Stomach (tissue), 9 donors: ENCODE results near the gene MAP3K19. TPM values are rescaled to one million over a fixed set of nuclear protein-coding genes. Genes with fewer than 3 reads are reported as not detected.
"Not testable (repeated sequence)": the region's sequence is repeated elsewhere in the genome, so short reads cannot be mapped to it uniquely, and the experiment has no call there.

Source experiments
- DNase-seq, 2 donors: peaks; one replicate each; pipeline versions ENCODE4 v3.0.0 to v3.0.0-alpha.2; 2013 to 2019
- H3K27ac ChIP-seq, 5 donors: fragments of 200-600 bp in 4 of 5; sonication (generic) in 4 of 5; one replicate each; pipeline ENCODE4 v1.5.1; 2013 to 2019; ENCODE audit warnings: mild to moderate bottlenecking in 1 of 5, moderate library complexity in 1 of 5
- H3K27me3 ChIP-seq, 3 donors: fragments of 200-600 bp; sonication (generic); one replicate each; pipeline ENCODE4 v1.5.1; 2017 to 2019; ENCODE audit warnings: mixed run types in 1 of 3
- H3K36me3 ChIP-seq, 4 donors: fragments of 200-600 bp; sonication (generic); 1 replicate in 3 of 4; 2 replicates in 1 of 4; pipeline ENCODE4 v1.5.1; 2016 to 2019
- H3K4me1 ChIP-seq, 4 donors: fragments of 200-600 bp; sonication (generic); one replicate each; pipeline ENCODE4 v1.5.1; 2016 to 2019
- H3K4me3 ChIP-seq, 4 donors: fragments of 200-600 bp; sonication (generic) in 3 of 4; one replicate each; pipeline ENCODE4 v1.5.1; 2016 to 2019; ENCODE audit warnings: mild to moderate bottlenecking in 1 of 4
- H3K9me3 ChIP-seq, 4 donors: fragments of 200-600 bp; sonication (generic); one replicate each; pipeline ENCODE4 v1.5.1; 2016 to 2019
- EP300 ChIP-seq: sonication (generic); formaldehyde crosslinking; IDR thresholded peaks from one replicate; pipeline ENCODE4 v1.6.1; 2017; ENCODE audit warnings: antibody characterized with exemption
- POLR2A ChIP-seq, 4 donors: fragments of 450-650 bp; IDR thresholded peaks; one replicate each; pipeline ENCODE4 v1.6.1; 2016; ENCODE audit warnings: antibody characterized with exemption in 4 of 4, control low read depth in 2 of 4, mild to moderate bottlenecking in 1 of 4, moderate library complexity in 1 of 4
- POLR2AphosphoS5 ChIP-seq, 3 donors: sonication (generic); formaldehyde crosslinking; IDR thresholded peaks; one replicate each; pipeline ENCODE4 v1.6.1; 2016; ENCODE audit warnings: antibody characterized with exemption in 3 of 3
- WGBS, 5 donors: extraction: QIAGEN DNeasy Blood & Tissue Kit in 3 of 5; methylation state at CpG; one replicate each; pipeline versions ENCODE4 v1.1.5 to v1.1.7; 2013 to 2018; 5-methylcytosine and 5-hydroxymethylcytosine counted together
- intact Hi-C: fragments of 100-400 bp; cut with DNase I; formaldehyde crosslinking; loops from one replicate; pipeline ENCODE4 v1.15.1; 2023; ENCODE audit warnings: low total_unique reads
- polyA plus RNA-seq, 3 donors: library from polyadenylated mRNA; stranded (reverse); fragments of 200-250 nt; gene quantifications; one replicate each; pipeline ENCODE4 v1.2.3, GENCODE V29; 2013
- total RNA-seq, 5 donors: library from RNA; depleted of rRNA; stranded (reverse); fragments of >200 nt; gene quantifications; one replicate each; pipeline versions ENCODE4 v1.1.0 to v1.2.3, GENCODE V29; 2014 to 2016
- TF ChIP-seq, protein P1 (sequence below), 7 experiments: fragments of 450-650 bp in 4 of 7; fragments of 200-600 bp in 3 of 7; sonication (generic) in 3 of 7; IDR thresholded peaks; one replicate each; pipeline ENCODE4 v1.5.1; 2016 to 2019; ENCODE audit warnings: antibody characterized with exemption in 7 of 7, control low read depth in 2 of 7, mild to moderate bottlenecking in 1 of 7
- donor health status: healthy with polysubstance abuse.
- donor health status: Bipolar disorder and iron deficiency.
- donor health status: healthy.

MAP3K19 gene
- total and polyA plus RNA-seq, 8 donors: 1.1 TPM; not detected in 7

- DNase-seq: no peak
Observed at GRCh38 chr2:135094508-135094907, 47.3 kb upstream of the MAP3K19 start.

DNA sequence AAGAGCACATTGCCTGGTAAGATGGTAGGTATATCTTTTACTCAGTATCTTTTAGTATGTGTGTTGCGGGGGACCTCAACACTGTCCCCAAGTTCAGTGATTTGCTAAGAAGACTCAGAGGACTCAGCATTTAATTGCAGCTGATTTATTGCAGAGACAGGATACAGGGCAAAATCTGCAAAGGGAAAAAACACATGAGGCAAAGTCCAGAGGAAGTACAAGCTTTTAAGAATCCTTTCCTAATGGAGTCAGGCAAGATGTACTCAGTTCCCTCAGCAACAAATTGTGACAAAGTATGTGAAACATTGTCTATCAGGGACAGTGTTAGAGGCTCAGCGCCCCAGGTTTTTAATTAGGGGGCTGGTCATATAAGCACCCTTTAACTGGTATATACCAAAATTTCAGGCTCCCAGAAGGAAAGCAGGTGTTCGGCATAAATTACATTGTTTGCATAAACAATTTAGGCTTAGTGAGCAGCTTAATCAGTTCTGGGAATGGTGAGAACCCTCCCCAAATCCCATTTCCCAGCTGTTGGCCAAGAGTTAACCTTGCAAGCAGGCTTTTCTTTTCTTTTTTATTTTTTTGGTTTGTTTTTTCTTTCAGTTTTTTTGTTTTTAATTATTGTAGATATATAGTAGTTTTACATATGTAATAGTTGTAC, 46.6 kb upstream of the MAP3K19 start:
- TF ChIP-seq, protein P1, sequence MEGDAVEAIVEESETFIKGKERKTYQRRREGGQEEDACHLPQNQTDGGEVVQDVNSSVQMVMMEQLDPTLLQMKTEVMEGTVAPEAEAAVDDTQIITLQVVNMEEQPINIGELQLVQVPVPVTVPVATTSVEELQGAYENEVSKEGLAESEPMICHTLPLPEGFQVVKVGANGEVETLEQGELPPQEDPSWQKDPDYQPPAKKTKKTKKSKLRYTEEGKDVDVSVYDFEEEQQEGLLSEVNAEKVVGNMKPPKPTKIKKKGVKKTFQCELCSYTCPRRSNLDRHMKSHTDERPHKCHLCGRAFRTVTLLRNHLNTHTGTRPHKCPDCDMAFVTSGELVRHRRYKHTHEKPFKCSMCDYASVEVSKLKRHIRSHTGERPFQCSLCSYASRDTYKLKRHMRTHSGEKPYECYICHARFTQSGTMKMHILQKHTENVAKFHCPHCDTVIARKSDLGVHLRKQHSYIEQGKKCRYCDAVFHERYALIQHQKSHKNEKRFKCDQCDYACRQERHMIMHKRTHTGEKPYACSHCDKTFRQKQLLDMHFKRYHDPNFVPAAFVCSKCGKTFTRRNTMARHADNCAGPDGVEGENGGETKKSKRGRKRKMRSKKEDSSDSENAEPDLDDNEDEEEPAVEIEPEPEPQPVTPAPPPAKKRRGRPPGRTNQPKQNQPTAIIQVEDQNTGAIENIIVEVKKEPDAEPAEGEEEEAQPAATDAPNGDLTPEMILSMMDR (IDR thresholded peaks at IDR 0.05): no peak
- TF ChIP-seq POLR2A (IDR thresholded peaks at IDR 0.05): no peak
- no peak for TF ChIP-seq POLR2AphosphoS5 (IDR thresholded peaks at IDR 0.05)
- intact Hi-C loops: no loop called here
- peaks cover 3 to 52% (median 35%) of the 10 kb centered on the region in 4 donors for H3K36me3 ChIP-seq
- H3K4me3 ChIP-seq: no peak overlapping the region
- DNase-seq: peak in 1 of 2 donors; percentile 31
- 80 to 87% (median 84%) methylated on average over 3 of the region's 3 CpGs for WGBS, 5 donors
- H3K27me3 ChIP-seq: no peaks in the 10 kb centered on the region
- peaks cover 0 to 44% (median 4%) of the 10 kb centered on the region in 4 donors for H3K4me1 ChIP-seq
- H3K9me3 ChIP-seq: peaks cover 0 to 7% (median 0%) of the 10 kb centered on the region in 4 donors
- H3K27ac ChIP-seq: peak overlapping the region in 2 of 5 donors; percentile 1 to 16

More at GRCh38 chr2:135094508-135094907, 47.3 kb upstream of the MAP3K19 start:
- H3K9me3 ChIP-seq: no peaks in the 10 kb centered on the region
- H3K4me3 ChIP-seq: no peak overlapping the region
- peak overlapping the region in 1 of 5 donors; percentile 1 for H3K27ac ChIP-seq
- 71 to 81% (median 77%) methylated on average over 2 of the region's 2 CpGs for WGBS, 5 donors
- TF ChIP-seq, protein P1 (IDR thresholded peaks at IDR 0.05): no peak
- no peak for TF ChIP-seq POLR2A (IDR thresholded peaks at IDR 0.05)
- no peak for TF ChIP-seq EP300
- TF ChIP-seq POLR2AphosphoS5 (IDR thresholded peaks at IDR 0.05): no peak
- peaks cover 3 to 50% (median 34%) of the 10 kb centered on the region in 4 donors for H3K36me3 ChIP-seq
- H3K4me1 ChIP-seq: peaks cover 0 to 47% (median 5%) of the 10 kb centered on the region in 4 donors
- intact Hi-C loops: no loop called here
- no peaks in the 10 kb centered on the region for H3K27me3 ChIP-seq

DNA sequence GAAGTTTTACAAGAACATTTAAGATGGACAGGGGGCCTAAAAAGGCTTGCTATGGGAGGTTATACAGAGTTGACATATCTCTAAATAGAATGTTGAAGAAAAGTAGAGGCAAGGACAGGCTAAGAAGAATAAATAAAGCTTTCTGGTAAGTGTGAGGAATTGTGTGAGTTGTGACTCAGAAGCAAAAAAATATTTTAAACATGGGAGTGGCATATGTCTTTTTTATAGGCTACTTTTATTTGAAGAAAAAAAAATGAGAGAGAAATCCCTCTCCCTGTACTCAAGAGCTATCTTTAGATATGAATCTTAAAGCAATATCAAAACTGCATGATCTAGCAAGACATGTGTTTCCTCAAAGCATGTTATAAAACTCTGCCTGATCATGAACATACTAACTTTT, 45.9 kb upstream of the MAP3K19 start:
- Histone ChIP-seq H3K36me3 (peaks cover 3 to 52% (median 35%) of the 10 kb centered on the region in 4 donors), H3K4me3 (no peak overlapping the region), H3K4me1 (peaks cover 0 to 44% (median 4%) of the 10 kb centered on the region in 4 donors), H3K27ac (peak overlapping the region in 2 of 5 donors; percentile 1 to 16), H3K9me3 (peaks cover 0 to 7% (median 0%) of the 10 kb centered on the region in 4 donors), H3K27me3 (no peaks in the 10 kb centered on the region)
- intact Hi-C loops: no loop called here
- TF ChIP-seq EP300 (no peak), POLR2AphosphoS5 (IDR thresholded peaks at IDR 0.05) (no peak), POLR2A (IDR thresholded peaks at IDR 0.05) (no peak)
- TF ChIP-seq, protein P1 (IDR thresholded peaks at IDR 0.05): no peak
- DNase-seq: no peak

DNA sequence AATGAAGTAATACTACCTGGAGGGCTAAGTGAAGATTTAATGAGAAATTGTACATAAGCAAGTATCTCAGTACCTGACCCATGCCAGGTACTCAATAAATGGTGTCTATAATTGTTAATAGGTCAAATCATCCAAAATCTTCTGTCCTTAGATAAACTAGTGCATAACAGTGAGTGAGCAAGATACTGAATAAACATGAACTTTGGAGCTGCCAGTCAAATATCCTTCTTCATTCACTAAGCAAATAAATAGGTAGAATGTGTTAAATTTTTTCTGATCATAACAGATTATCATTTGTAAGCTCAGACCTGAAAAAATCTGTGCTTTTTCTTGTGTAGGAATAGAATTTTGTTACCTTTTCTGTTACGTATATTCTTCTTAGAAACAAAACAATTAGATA, 44.4 kb upstream of the MAP3K19 start:
- TF ChIP-seq, protein P1 (IDR thresholded peaks at IDR 0.05): no peak
- Histone ChIP-seq H3K27me3 (no peaks in the 10 kb centered on the region), H3K4me1 (peaks cover 0 to 44% (median 4%) of the 10 kb centered on the region in 4 donors), H3K27ac (no peak overlapping the region), H3K36me3 (peaks cover 3 to 44% (median 35%) of the 10 kb centered on the region in 4 donors), H3K9me3 (peaks cover 0 to 7% (median 0%) of the 10 kb centered on the region in 4 donors), H3K4me3 (no peak overlapping the region)
- DNase-seq: no peak
- WGBS, 5 donors: 85 to 94% (median 89%) methylated on average over 1 of the region's 1 CpG
- intact Hi-C loops: no loop called here

- intact Hi-C loops, H3K27me3 ChIP-seq, H3K4me3 ChIP-seq, H3K9me3 ChIP-seq, H3K27ac ChIP-seq, DNase-seq: not testable (repeated sequence)
- Histone ChIP-seq H3K4me1 (peaks cover 0 to 41% (median 6%) of the 10 kb centered on the region in 4 donors), H3K36me3 (peaks cover under 1 to 27% (median 20%) of the 10 kb centered on the region in 4 donors)
- 96 to 98% (median 97%) methylated on average over 4 of the region's 4 CpGs for WGBS, 5 donors
Observed at GRCh38 chr2:135089597-135089996, 42.4 kb upstream of the MAP3K19 start.
